HepG2 (cell line): ENCODE results near the gene GABRB1. TPM values are rescaled to one million over a fixed set of nuclear protein-coding genes. Genes with fewer than 3 reads are reported as not detected.

Source experiments
- ATAC-seq: fragments of 200-7000 bp; cut with Tn5 transposase; 3 replicates; pipeline ENCODE4 v1.9.1; 2020; ENCODE audit warnings: mild to moderate bottlenecking, moderate library complexity
- BruUV-seq: library from RNA; stranded (reverse); fragments of 400-500 nt; replicated peaks from 2 replicates; lab custom pipeline; 2021; lab: Mats Ljungman, UMichigan
- CTCF ChIA-PET: fragments of 300-600 bp; formaldehyde crosslinking; extraction: SDS; loops from one replicate; lab custom pipeline; 2021; ENCODE audit warnings: low total read pairs, inconsistent platforms, low intra/inter-chr PET ratio; lab: Yijun Ruan, JAX
- POLR2A ChIA-PET: fragments of 350-600 bp; sonication (Branson Sonifier 250); formaldehyde crosslinking; loops from one replicate; lab custom pipeline; 2020; ENCODE audit warnings: antibody characterized with exemption, inconsistent platforms; lab: Yijun Ruan, JAX
- DNase-seq: peaks from one replicate; pipeline ENCODE4 v3.0.0-alpha.2; 2015; ENCODE audit warnings: low spot score
- FAIRE-seq: peaks from 3 replicates; lab custom pipeline; 2011; peaks lifted over from hg19 to GRCh38; lab: Jason Lieb, UNC
- H2AFZ ChIP-seq: one replicate; pipeline ENCODE4 v1.6.1; 2011; ENCODE audit warnings: low read length, inconsistent platforms
- H3K27ac ChIP-seq: fragments of 300-600 bp; 3 replicates; pipeline ENCODE4 v1.8.0; 2011; ENCODE audit warnings: mixed run types, mild to moderate bottlenecking, mixed read lengths, low read length, inconsistent platforms; ENCODE audit not compliant: insufficient read depth; ENCODE audit errors: extremely low read length
- H3K27me3 ChIP-seq, 2 experiments: fragments of 200-600 bp in 1 of 2; 2 replicates in 1 of 2; 3 replicates in 1 of 2; pipeline versions ENCODE4 v1.6.0 to v1.8.0; 2011; ENCODE audit warnings: low read length in 2 of 2, mild to moderate bottlenecking in 2 of 2, moderate library complexity in 2 of 2, inconsistent platforms in 1 of 2; ENCODE audit not compliant: insufficient read depth in 2 of 2, control insufficient read depth in 1 of 2
- H3K36me3 ChIP-seq, 2 experiments: fragments of 200-600 bp in 1 of 2; replicated peaks in 1 of 2; 2 replicates in 1 of 2; 3 replicates in 1 of 2; pipeline versions ENCODE4 v1.5.1 to v1.8.0; 2011; ENCODE audit warnings: low read length in 2 of 2, inconsistent platforms in 1 of 2; ENCODE audit not compliant: insufficient read depth in 2 of 2, control insufficient read depth in 1 of 2
- H3K4me1 ChIP-seq: 2 replicates; pipeline ENCODE4 v1.5.1; 2012; ENCODE audit warnings: low read length, inconsistent platforms; ENCODE audit not compliant: insufficient read depth
- H3K4me2 ChIP-seq: 2 replicates; pipeline ENCODE4 v1.6.0; 2011; ENCODE audit warnings: low read depth, low read length, inconsistent platforms
- H3K4me3 ChIP-seq, 3 experiments: fragments of 200-600 bp in 1 of 3; sonication (generic), shearing (Covaris generic) in 1 of 3; replicated peaks in 1 of 3; 2 replicates each; pipeline ENCODE4 v1.5.1; 2011 to 2016; ENCODE audit warnings: low read length in 3 of 3, inconsistent platforms in 2 of 3, low read depth in 2 of 3, mild to moderate bottlenecking in 2 of 3, control low read depth in 1 of 3, mixed read lengths in 1 of 3; ENCODE audit not compliant: insufficient read depth in 1 of 3
- H3K79me2 ChIP-seq: one replicate; pipeline ENCODE4 v1.6.1; 2011; ENCODE audit warnings: low read length, inconsistent platforms; ENCODE audit not compliant: insufficient read depth
- H3K9ac ChIP-seq: 2 replicates; pipeline ENCODE4 v1.6.0; 2011; ENCODE audit warnings: mild to moderate bottlenecking, low read depth, low read length, inconsistent platforms; ENCODE audit not compliant: insufficient read depth
- H3K9me3 ChIP-seq: 2 replicates; pipeline ENCODE4 v1.5.1; 2012; ENCODE audit warnings: mild to moderate bottlenecking, low read length
- H4K20me1 ChIP-seq: 2 replicates; pipeline ENCODE4 v1.6.0; 2011; ENCODE audit warnings: inconsistent platforms, mild to moderate bottlenecking, low read length, moderate library complexity; ENCODE audit not compliant: insufficient read depth
- GMEB2 ChIP-seq: IDR thresholded peaks from 2 replicates; pipeline ENCODE4 v1.6.1; 2016; ENCODE audit warnings: missing biosample characterization, missing genetic modification reagents, low read depth
- HNRNPK ChIP-seq: fragments of 200-400 bp; formaldehyde crosslinking; IDR thresholded peaks from 2 replicates; pipeline ENCODE4 v1.6.1; 2018; ENCODE audit warnings: low read length, low read depth, moderate library complexity, mild to moderate bottlenecking; ENCODE audit not compliant: poor library complexity, severe bottlenecking
- HOXA5 ChIP-seq: sonication (generic); formaldehyde crosslinking; IDR thresholded peaks from 2 replicates; pipeline ENCODE4 v1.4.0; 2020; ENCODE audit warnings: missing genetic modification reagents
- MED8 ChIP-seq: sonication (generic); formaldehyde crosslinking; IDR thresholded peaks from 2 replicates; pipeline ENCODE4 v1.8.1; 2023; ENCODE audit warnings: mild to moderate bottlenecking, missing genetic modification reagents; ENCODE audit not compliant: insufficient replicate concordance
- POLR2AphosphoS2 ChIP-seq: IDR thresholded peaks from 2 replicates; pipeline ENCODE4 v1.6.1; 2011; ENCODE audit warnings: low read depth, low read length, improper control_type of control experiment
- SMAD3 ChIP-seq: sonication (generic); formaldehyde crosslinking; IDR thresholded peaks from 2 replicates; pipeline ENCODE4 v1.4.0; 2020; ENCODE audit warnings: missing genetic modification reagents
- TFAP4 ChIP-seq: sonication (generic); IDR thresholded peaks from 2 replicates; pipeline ENCODE4 v1.6.1; 2016; ENCODE audit warnings: low read depth, borderline replicate concordance
- TFE3 ChIP-seq: IDR thresholded peaks from 2 replicates; pipeline ENCODE4 v1.6.1; 2016
- WIZ ChIP-seq: sonication (generic); formaldehyde crosslinking; IDR thresholded peaks from 2 replicates; pipeline ENCODE4 v1.5.1; 2020; ENCODE audit warnings: mild to moderate bottlenecking, missing genetic modification reagents
- ZBTB46 ChIP-seq: sonication (generic); formaldehyde crosslinking; IDR thresholded peaks from 2 replicates; pipeline ENCODE4 v1.4.0; 2020; ENCODE audit warnings: mild to moderate bottlenecking, missing genetic modification reagents, borderline replicate concordance
- ZNF383 ChIP-seq: sonication (generic); formaldehyde crosslinking; IDR thresholded peaks from 2 replicates; pipeline ENCODE4 v1.4.0; 2020; ENCODE audit warnings: missing genetic modification reagents, mild to moderate bottlenecking, borderline replicate concordance
- ZNF468 ChIP-seq: sonication (generic); formaldehyde crosslinking; IDR thresholded peaks from 2 replicates; pipeline ENCODE4 v1.8.0; 2022; ENCODE audit warnings: mild to moderate bottlenecking, moderate library complexity, missing genetic modification reagents
- ZSCAN9 ChIP-seq: IDR thresholded peaks from 2 replicates; pipeline ENCODE4 v1.6.1; 2016; ENCODE audit warnings: borderline replicate concordance
- WGBS: methylation state at CpG from one replicate; pipeline ENCODE4 v1.1.6; 2017; ENCODE audit warnings: low lambda C conversion rate; 5-methylcytosine and 5-hydroxymethylcytosine counted together
- in situ Hi-C: cut with HindIII; loops from 2 replicates; pipeline ENCODE4 v1.10.0; 2017; ENCODE audit warnings: low pct_unique_long_range_greater_than_20kb; ENCODE audit not compliant: extremely low pct_ligation_motif_present
- intact Hi-C: fragments of 100-400 bp; cut with micrococcal nuclease; formaldehyde crosslinking; loops from one replicate; pipeline ENCODE4 v1.10.0; 2022; ENCODE audit not compliant: unreplicated experiment
- polyA plus RNA-seq, 8 experiments: library from polyadenylated mRNA; depleted of rRNA in 3 of 8; stranded (reverse) in 7 of 8; unstranded in 1 of 8; fragments of >200 nt; fragmentation: Illumina TruSeq in 4 of 8; extraction: Trizol in 4 of 8; gene quantifications; 2 replicates each; pipeline versions ENCODE4 v1.2.1 to v1.2.3, GENCODE V29; 2011 to 2016; ENCODE audit warnings: low read depth in 4 of 8, missing spikeins in 1 of 8, mixed read lengths in 1 of 8; ENCODE audit not compliant: insufficient read depth in 1 of 8
- total RNA-seq, 5 experiments: library from RNA; depleted of rRNA; stranded (reverse); fragments of >200 nt; fragmentation: Illumina TruSeq; extraction: Trizol; gene quantifications; 2 replicates each; pipeline ENCODE4 v1.2.3, GENCODE V29; 2016; ENCODE audit warnings: low read depth in 1 of 5
- TF ChIP-seq, protein P1 (sequence below): sonication (generic); formaldehyde crosslinking; IDR thresholded peaks from 2 replicates; pipeline ENCODE4 v1.5.1; 2020; ENCODE audit warnings: mild to moderate bottlenecking, missing genetic modification reagents, moderate library complexity
- TF ChIP-seq, protein P2 (sequence below): sonication (generic); formaldehyde crosslinking; IDR thresholded peaks from 2 replicates; pipeline ENCODE4 v1.5.0; 2020; ENCODE audit warnings: missing genetic modification reagents, mild to moderate bottlenecking, borderline replicate concordance

The GABRB1 gene
- total and polyA plus RNA-seq, 2 of the 13 experiments (the other 11 are each of a cell fraction or from before 2014, with no cell fraction given) = not detected

DNA sequence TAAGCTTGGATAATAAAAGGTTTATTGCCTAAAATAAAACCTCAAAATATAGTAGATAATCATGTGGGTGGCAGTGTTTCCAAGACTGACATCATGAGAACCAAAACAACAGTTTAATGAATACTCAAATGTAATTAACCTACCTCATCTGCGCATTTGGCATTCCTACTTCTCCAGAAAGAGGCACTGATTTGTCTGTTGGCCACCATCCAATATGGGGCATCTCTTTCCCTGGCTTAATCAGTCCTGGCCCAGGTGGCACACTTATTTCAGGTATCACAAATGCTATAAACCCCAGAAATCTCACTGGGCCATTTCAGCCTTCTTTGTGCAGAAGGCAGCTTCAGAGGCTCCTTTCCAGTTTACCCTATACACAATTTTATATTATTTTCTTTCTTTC is 239.9 kb downstream of the GABRB1 start:
- no peak overlapping the region for H3K27ac ChIP-seq
- no peak for TF ChIP-seq ZBTB46 (CRISPR knock-in tag)
- no peak for TF ChIP-seq TFAP4
- TF ChIP-seq, protein P1, sequence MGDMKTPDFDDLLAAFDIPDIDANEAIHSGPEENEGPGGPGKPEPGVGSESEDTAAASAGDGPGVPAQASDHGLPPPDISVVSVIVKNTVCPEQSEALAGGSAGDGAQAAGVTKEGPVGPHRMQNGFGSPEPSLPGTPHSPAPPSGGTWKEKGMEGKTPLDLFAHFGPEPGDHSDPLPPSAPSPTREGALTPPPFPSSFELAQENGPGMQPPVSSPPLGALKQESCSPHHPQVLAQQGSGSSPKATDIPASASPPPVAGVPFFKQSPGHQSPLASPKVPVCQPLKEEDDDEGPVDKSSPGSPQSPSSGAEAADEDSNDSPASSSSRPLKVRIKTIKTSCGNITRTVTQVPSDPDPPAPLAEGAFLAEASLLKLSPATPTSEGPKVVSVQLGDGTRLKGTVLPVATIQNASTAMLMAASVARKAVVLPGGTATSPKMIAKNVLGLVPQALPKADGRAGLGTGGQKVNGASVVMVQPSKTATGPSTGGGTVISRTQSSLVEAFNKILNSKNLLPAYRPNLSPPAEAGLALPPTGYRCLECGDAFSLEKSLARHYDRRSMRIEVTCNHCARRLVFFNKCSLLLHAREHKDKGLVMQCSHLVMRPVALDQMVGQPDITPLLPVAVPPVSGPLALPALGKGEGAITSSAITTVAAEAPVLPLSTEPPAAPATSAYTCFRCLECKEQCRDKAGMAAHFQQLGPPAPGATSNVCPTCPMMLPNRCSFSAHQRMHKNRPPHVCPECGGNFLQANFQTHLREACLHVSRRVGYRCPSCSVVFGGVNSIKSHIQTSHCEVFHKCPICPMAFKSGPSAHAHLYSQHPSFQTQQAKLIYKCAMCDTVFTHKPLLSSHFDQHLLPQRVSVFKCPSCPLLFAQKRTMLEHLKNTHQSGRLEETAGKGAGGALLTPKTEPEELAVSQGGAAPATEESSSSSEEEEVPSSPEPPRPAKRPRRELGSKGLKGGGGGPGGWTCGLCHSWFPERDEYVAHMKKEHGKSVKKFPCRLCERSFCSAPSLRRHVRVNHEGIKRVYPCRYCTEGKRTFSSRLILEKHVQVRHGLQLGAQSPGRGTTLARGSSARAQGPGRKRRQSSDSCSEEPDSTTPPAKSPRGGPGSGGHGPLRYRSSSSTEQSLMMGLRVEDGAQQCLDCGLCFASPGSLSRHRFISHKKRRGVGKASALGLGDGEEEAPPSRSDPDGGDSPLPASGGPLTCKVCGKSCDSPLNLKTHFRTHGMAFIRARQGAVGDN (CRISPR knock-in tag) = no peak
- TF ChIP-seq HNRNPK = no peak
- TF ChIP-seq ZNF383 (CRISPR knock-in tag) = no peak
- TF ChIP-seq POLR2AphosphoS2 = no peak
- no peak for TF ChIP-seq MED8 (CRISPR knock-in tag)
- no peak for TF ChIP-seq WIZ (CRISPR knock-in tag)
- TF ChIP-seq, protein P2, sequence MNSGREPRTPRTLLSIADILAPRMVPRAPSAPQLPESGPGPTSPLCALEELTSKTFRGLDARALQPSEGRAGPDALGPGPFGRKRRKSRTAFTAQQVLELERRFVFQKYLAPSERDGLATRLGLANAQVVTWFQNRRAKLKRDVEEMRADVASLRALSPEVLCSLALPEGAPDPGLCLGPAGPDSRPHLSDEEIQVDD (CRISPR knock-in tag) = no peak
- TF ChIP-seq HOXA5 (CRISPR knock-in tag) = no peak
- TF ChIP-seq GMEB2 (CRISPR knock-in tag) = no peak
- no peak for TF ChIP-seq ZNF468 (CRISPR knock-in tag)
- TF ChIP-seq SMAD3 (CRISPR knock-in tag) = no peak
- no peak for TF ChIP-seq TFE3
- TF ChIP-seq ZSCAN9 (CRISPR knock-in tag) = no peak
- in situ Hi-C loops = no loop called here
- H3K27me3 ChIP-seq = no peaks in the 10 kb centered on the region; a peak in 1 of 5 replicates
- FAIRE-seq (no peak), ATAC-seq (no peak), DNase-seq (no peak)
- WGBS = 0% methylated on average over 1 of the region's 1 CpG
- H3K4me3 ChIP-seq = no peak overlapping the region
- no peaks in the 10 kb centered on the region for H3K79me2 ChIP-seq
- no peaks in the 10 kb centered on the region for H4K20me1 ChIP-seq
- H3K36me3 ChIP-seq = no peaks in the 10 kb centered on the region
- H3K4me1 ChIP-seq = peaks cover 9% of the 10 kb centered on the region; the same call in 1 of the 2 replicates
- BruUV-seq = no TSS peak
- intact Hi-C loops = no loop called here
- H3K9ac ChIP-seq = no peak overlapping the region
- no peak overlapping the region for H3K4me2 ChIP-seq
- H2AFZ ChIP-seq = no peak overlapping the region
- ChIA-PET CTCF (no interaction called here), POLR2A (no interaction called here)
- no peaks in the 10 kb centered on the region for H3K9me3 ChIP-seq
